WTC11 (cell line): ENCODE data around the gene JADE1. TPM values are rescaled to one million over a fixed set of nuclear protein-coding genes. Genes with fewer than 3 reads are reported as not detected.

ENCODE experiments used
- ATAC-seq: fragments of 200-7000 bp; cut with Tn5 transposase; 2 replicates; pipeline ENCODE4 v1.10.0; 2021; ENCODE audit warnings: mild to moderate bottlenecking, moderate library complexity
- CTCF ChIA-PET: fragments of 300-600 bp; sonication (Branson Sonifier 250); formaldehyde crosslinking; loops from one replicate; lab custom pipeline; 2021; ENCODE audit warnings: antibody characterized with exemption; lab: Charles Lee
- POLR2A ChIA-PET: fragments of 350-600 bp; sonication (Branson Sonifier 250); formaldehyde crosslinking; loops from one replicate; lab custom pipeline; 2021; ENCODE audit warnings: antibody characterized with exemption; lab: Charles Lee
- DNase-seq: peaks from one replicate; pipeline ENCODE4 v3.0.0; 2021; ENCODE audit warnings: low spot score
- H3K27ac Mint-ChIP-seq: 2 replicates; pipeline ENCODE4 v1.8.0; 2021; ENCODE audit warnings: mixed read lengths
- H3K27me3 Mint-ChIP-seq: 2 replicates; pipeline ENCODE4 v1.8.0; 2021; ENCODE audit warnings: low read depth, mild to moderate bottlenecking, moderate library complexity, mixed read lengths
- H3K36me3 Mint-ChIP-seq: 2 replicates; pipeline ENCODE4 v1.8.0; 2021; ENCODE audit warnings: mixed read lengths
- H3K4me1 Mint-ChIP-seq: 2 replicates; pipeline ENCODE4 v1.8.0; 2022; ENCODE audit warnings: mixed read lengths
- H3K4me3 Mint-ChIP-seq: 2 replicates; pipeline ENCODE4 v1.8.0; 2021; ENCODE audit warnings: mild to moderate bottlenecking, moderate library complexity, mixed read lengths
- H3K9me3 Mint-ChIP-seq: 2 replicates; pipeline ENCODE4 v1.8.0; 2021; ENCODE audit warnings: mixed read lengths
- ELF4 ChIP-seq: sonication (generic); formaldehyde crosslinking; IDR thresholded peaks from 2 replicates; pipeline ENCODE4 v1.8.1; 2022; ENCODE audit warnings: low read depth, mild to moderate bottlenecking, moderate library complexity, missing genetic modification reagents
- EMX1 ChIP-seq: fragments of 250-450 bp; sonication (Bioruptor Pico); IDR thresholded peaks from 2 replicates; pipeline ENCODE4 v1.8.0; 2021; ENCODE audit warnings: mild to moderate bottlenecking
- FOXJ3 ChIP-seq: sonication (generic); formaldehyde crosslinking; IDR thresholded peaks from 2 replicates; pipeline ENCODE4 v1.9.0; 2021; ENCODE audit warnings: missing genetic modification reagents, mild to moderate bottlenecking, borderline replicate concordance
- FOXK1 ChIP-seq: sonication (generic); formaldehyde crosslinking; IDR thresholded peaks from 2 replicates; pipeline ENCODE4 v1.8.0; 2022; ENCODE audit warnings: mild to moderate bottlenecking, moderate library complexity, missing genetic modification reagents
- GRHL2 ChIP-seq: fragments of 250-450 bp; sonication (Bioruptor Pico); IDR thresholded peaks from 2 replicates; pipeline ENCODE4 v1.8.0; 2022; ENCODE audit warnings: mild to moderate bottlenecking, moderate library complexity; ENCODE audit not compliant: insufficient replicate concordance, severe bottlenecking
- JUN ChIP-seq: sonication (generic); formaldehyde crosslinking; IDR thresholded peaks from 2 replicates; pipeline ENCODE4 v1.8.0; 2023; ENCODE audit warnings: mild to moderate bottlenecking, missing genetic modification reagents
- MXD4 ChIP-seq: fragments of 250-450 bp; sonication (Bioruptor Pico); IDR thresholded peaks from 2 replicates; pipeline ENCODE4 v1.8.0; 2021; ENCODE audit warnings: mild to moderate bottlenecking, moderate library complexity, borderline replicate concordance
- NFYB ChIP-seq: sonication (generic); formaldehyde crosslinking; conservative IDR thresholded peaks from 2 replicates; pipeline ENCODE4 v1.8.0; 2022; ENCODE audit warnings: low read depth, missing genetic modification reagents
- NR1H2 ChIP-seq: sonication (generic); formaldehyde crosslinking; IDR thresholded peaks from 2 replicates; pipeline ENCODE4 v1.9.0; 2021; ENCODE audit warnings: mild to moderate bottlenecking, moderate library complexity, missing genetic modification reagents
- PRRX2 ChIP-seq: fragments of 250-450 bp; sonication (Bioruptor Pico); IDR thresholded peaks from 2 replicates; pipeline ENCODE4 v1.8.0; 2021; ENCODE audit warnings: mild to moderate bottlenecking
- SOX15 ChIP-seq: fragments of 250-450 bp; sonication (Bioruptor Pico); IDR thresholded peaks from 2 replicates; pipeline ENCODE4 v1.9.0; 2021; ENCODE audit warnings: mild to moderate bottlenecking
- SP1 ChIP-seq: sonication (generic); formaldehyde crosslinking; conservative IDR thresholded peaks from 2 replicates; pipeline ENCODE4 v1.8.1; 2022; ENCODE audit warnings: missing genetic modification reagents
- TCF7 ChIP-seq: sonication (generic); formaldehyde crosslinking; IDR thresholded peaks from 2 replicates; pipeline ENCODE4 v1.8.0; 2022; ENCODE audit warnings: mild to moderate bottlenecking, low read depth, missing genetic modification reagents, moderate library complexity
- ZNF263 ChIP-seq: sonication (generic); formaldehyde crosslinking; IDR thresholded peaks from 2 replicates; pipeline ENCODE4 v1.8.1; 2022; ENCODE audit warnings: low read depth, mild to moderate bottlenecking, moderate library complexity, missing genetic modification reagents
- total RNA-seq: library from RNA; stranded (reverse); gene quantifications from 3 replicates; pipeline ENCODE4 v1.2.3, GENCODE V29; 2021
- TF ChIP-seq, protein P1 (sequence below): sonication (generic); formaldehyde crosslinking; IDR thresholded peaks from 2 replicates; pipeline ENCODE4 v1.8.1; 2023; ENCODE audit warnings: mild to moderate bottlenecking, moderate library complexity, missing genetic modification reagents
- TF ChIP-seq, protein P2 (sequence below): sonication (generic); formaldehyde crosslinking; IDR thresholded peaks from 2 replicates; pipeline ENCODE4 v1.8.1; 2022; ENCODE audit warnings: mild to moderate bottlenecking, missing genetic modification reagents, moderate library complexity, borderline replicate concordance
- TF ChIP-seq, protein P3 (sequence below): fragments of 250-450 bp; sonication (Bioruptor Pico); IDR thresholded peaks from 2 replicates; pipeline ENCODE4 v1.9.0; 2021; ENCODE audit warnings: mild to moderate bottlenecking
- TF ChIP-seq, protein P4 (sequence below): sonication (generic); formaldehyde crosslinking; IDR thresholded peaks from 2 replicates; pipeline ENCODE4 v1.8.1; 2022; ENCODE audit warnings: low read depth, missing genetic modification reagents, borderline replicate concordance

Gene JADE1
- total RNA-seq, 1 experiment from 2014 or later: 132 TPM

DNA sequence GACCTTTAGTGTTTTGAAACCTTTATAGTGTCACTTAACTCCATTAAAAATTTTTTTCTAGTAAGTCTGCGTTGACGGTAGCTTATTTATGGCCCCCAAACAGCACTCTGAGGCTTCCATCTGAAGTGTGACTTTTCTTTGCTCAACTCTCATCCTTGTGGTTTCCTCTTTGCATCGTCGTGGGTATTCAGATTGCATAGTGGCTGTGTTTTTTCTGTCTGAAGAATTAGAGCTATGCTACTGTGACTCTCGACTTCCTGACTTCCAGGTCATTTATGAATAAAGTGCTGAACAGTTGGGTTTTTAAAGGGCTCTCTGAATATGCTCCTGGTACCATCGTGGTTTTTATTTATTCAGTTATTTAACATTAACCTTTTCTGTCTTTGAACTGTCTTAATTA lies 44.9 kb downstream of the JADE1 start:
- H3K27ac Mint-ChIP-seq: peak overlapping the region; percentile 80
- H3K36me3 Mint-ChIP-seq: peaks cover 97% of the 10 kb centered on the region
- POLR2A ChIA-PET: no interaction called here
- CTCF ChIA-PET: no interaction called here
- DNase-seq: no peak
- TF ChIP-seq, protein P1, sequence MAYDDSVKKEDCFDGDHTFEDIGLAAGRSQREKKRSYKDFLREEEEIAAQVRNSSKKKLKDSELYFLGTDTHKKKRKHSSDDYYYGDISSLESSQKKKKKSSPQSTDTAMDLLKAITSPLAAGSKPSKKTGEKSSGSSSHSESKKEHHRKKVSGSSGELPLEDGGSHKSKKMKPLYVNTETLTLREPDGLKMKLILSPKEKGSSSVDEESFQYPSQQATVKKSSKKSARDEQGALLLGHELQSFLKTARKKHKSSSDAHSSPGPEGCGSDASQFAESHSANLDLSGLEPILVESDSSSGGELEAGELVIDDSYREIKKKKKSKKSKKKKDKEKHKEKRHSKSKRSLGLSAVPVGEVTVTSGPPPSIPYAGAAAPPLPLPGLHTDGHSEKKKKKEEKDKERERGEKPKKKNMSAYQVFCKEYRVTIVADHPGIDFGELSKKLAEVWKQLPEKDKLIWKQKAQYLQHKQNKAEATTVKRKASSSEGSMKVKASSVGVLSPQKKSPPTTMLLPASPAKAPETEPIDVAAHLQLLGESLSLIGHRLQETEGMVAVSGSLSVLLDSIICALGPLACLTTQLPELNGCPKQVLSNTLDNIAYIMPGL (CRISPR knock-in tag): no peak
- TF ChIP-seq ZNF263 (CRISPR knock-in tag): no peak
- no peak for TF ChIP-seq JUN (CRISPR knock-in tag)
- no peaks in the 10 kb centered on the region for H3K27me3 Mint-ChIP-seq
- no peak overlapping the region for H3K4me3 Mint-ChIP-seq
- peaks cover 17% of the 10 kb centered on the region for H3K4me1 Mint-ChIP-seq
- no peak for ATAC-seq
- H3K9me3 Mint-ChIP-seq: no peaks in the 10 kb centered on the region

DNA sequence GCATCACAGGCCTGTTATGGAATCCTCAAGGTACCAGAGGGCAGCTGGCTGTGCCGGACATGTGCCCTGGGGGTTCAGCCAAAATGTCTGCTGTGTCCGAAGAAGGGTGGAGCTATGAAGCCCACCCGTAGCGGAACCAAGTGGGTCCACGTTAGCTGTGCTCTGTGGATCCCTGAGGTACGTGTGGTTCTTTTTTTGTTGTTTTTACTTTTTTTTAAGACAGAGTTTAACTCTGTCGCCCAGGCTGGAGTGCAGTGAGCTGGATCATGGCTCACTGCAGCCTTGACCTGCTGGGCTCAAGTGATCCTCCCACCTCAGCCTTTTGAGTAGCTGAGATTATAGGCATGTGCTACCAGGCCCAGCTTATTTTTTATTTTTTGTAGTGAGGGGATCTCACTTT lies 46.1 kb downstream of the JADE1 start:
- DNase-seq (no peak), ATAC-seq (no peak)
- TF ChIP-seq, protein P2, sequence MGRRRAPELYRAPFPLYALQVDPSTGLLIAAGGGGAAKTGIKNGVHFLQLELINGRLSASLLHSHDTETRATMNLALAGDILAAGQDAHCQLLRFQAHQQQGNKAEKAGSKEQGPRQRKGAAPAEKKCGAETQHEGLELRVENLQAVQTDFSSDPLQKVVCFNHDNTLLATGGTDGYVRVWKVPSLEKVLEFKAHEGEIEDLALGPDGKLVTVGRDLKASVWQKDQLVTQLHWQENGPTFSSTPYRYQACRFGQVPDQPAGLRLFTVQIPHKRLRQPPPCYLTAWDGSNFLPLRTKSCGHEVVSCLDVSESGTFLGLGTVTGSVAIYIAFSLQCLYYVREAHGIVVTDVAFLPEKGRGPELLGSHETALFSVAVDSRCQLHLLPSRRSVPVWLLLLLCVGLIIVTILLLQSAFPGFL (CRISPR knock-in tag): no peak
- TF ChIP-seq JUN (CRISPR knock-in tag): no peak
- no peak for TF ChIP-seq GRHL2 (CRISPR knock-in tag)
- TF ChIP-seq, protein P3, sequence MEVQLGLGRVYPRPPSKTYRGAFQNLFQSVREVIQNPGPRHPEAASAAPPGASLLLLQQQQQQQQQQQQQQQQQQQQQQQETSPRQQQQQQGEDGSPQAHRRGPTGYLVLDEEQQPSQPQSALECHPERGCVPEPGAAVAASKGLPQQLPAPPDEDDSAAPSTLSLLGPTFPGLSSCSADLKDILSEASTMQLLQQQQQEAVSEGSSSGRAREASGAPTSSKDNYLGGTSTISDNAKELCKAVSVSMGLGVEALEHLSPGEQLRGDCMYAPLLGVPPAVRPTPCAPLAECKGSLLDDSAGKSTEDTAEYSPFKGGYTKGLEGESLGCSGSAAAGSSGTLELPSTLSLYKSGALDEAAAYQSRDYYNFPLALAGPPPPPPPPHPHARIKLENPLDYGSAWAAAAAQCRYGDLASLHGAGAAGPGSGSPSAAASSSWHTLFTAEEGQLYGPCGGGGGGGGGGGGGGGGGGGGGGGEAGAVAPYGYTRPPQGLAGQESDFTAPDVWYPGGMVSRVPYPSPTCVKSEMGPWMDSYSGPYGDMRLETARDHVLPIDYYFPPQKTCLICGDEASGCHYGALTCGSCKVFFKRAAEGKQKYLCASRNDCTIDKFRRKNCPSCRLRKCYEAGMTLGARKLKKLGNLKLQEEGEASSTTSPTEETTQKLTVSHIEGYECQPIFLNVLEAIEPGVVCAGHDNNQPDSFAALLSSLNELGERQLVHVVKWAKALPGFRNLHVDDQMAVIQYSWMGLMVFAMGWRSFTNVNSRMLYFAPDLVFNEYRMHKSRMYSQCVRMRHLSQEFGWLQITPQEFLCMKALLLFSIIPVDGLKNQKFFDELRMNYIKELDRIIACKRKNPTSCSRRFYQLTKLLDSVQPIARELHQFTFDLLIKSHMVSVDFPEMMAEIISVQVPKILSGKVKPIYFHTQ (CRISPR knock-in tag): no peak
- no peak for TF ChIP-seq FOXJ3 (CRISPR knock-in tag)
- TF ChIP-seq SOX15 (CRISPR knock-in tag): no peak
- TF ChIP-seq EMX1: no peak
- TF ChIP-seq PRRX2 (CRISPR knock-in tag): no peak
- no peak for TF ChIP-seq TCF7
- TF ChIP-seq, protein P4, sequence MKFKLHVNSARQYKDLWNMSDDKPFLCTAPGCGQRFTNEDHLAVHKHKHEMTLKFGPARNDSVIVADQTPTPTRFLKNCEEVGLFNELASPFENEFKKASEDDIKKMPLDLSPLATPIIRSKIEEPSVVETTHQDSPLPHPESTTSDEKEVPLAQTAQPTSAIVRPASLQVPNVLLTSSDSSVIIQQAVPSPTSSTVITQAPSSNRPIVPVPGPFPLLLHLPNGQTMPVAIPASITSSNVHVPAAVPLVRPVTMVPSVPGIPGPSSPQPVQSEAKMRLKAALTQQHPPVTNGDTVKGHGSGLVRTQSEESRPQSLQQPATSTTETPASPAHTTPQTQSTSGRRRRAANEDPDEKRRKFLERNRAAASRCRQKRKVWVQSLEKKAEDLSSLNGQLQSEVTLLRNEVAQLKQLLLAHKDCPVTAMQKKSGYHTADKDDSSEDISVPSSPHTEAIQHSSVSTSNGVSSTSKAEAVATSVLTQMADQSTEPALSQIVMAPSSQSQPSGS (CRISPR knock-in tag): no peak
- no peak for TF ChIP-seq MXD4 (CRISPR knock-in tag)
- TF ChIP-seq ELF4 (CRISPR knock-in tag): no peak
- no peak for TF ChIP-seq SP1
- TF ChIP-seq NFYB (CRISPR knock-in tag): no peak
- no peak for TF ChIP-seq NR1H2 (CRISPR knock-in tag)
- TF ChIP-seq FOXK1 (CRISPR knock-in tag): no peak
- ChIA-PET POLR2A (interaction anchor here (0.6 kb wide), 1 partner anchor 142 kb away, joined by 6 read pairs; no protein-coding TSS in a partner anchor), CTCF (no interaction called here)
- H3K36me3 Mint-ChIP-seq: peaks cover 98% of the 10 kb centered on the region
- H3K9me3 Mint-ChIP-seq: no peaks in the 10 kb centered on the region
- H3K4me3 Mint-ChIP-seq: no peak overlapping the region
- H3K27ac Mint-ChIP-seq: peak overlapping the region; percentile 93; the same call in 1 of the 2 replicates
- peaks cover 18% of the 10 kb centered on the region for H3K4me1 Mint-ChIP-seq
- no peaks in the 10 kb centered on the region for H3K27me3 Mint-ChIP-seq
